H9 (cell line): ENCODE measurements around the gene GGA1. TPM values are rescaled to one million over a fixed set of nuclear protein-coding genes. Genes with fewer than 3 reads are reported as not detected.

ENCODE experiments used
- DNase-seq: peaks from one replicate; pipeline ENCODE4 v3.0.0-alpha.2; 2017
- H2AFZ ChIP-seq: one replicate; pipeline ENCODE4 v1.6.1; 2013; ENCODE audit warnings: mild to moderate bottlenecking, low read length, control low read depth, moderate library complexity
- H2AK5ac ChIP-seq: 2 replicates; pipeline ENCODE4 v1.6.1; 2013; ENCODE audit warnings: low read length, control low read depth, mixed read lengths; ENCODE audit not compliant: insufficient read length
- H2BK120ac ChIP-seq: one replicate; pipeline ENCODE4 v1.6.1; 2013; ENCODE audit warnings: low read depth, mild to moderate bottlenecking, low read length, control low read depth, inconsistent platforms; ENCODE audit not compliant: poor library complexity, severe bottlenecking
- H2BK12ac ChIP-seq: 2 replicates; pipeline ENCODE4 v1.6.1; 2013; ENCODE audit warnings: low read length, control low read depth, mixed read lengths, low read depth; ENCODE audit not compliant: insufficient read length
- H2BK15ac ChIP-seq: 2 replicates; pipeline ENCODE4 v1.6.1; 2013; ENCODE audit warnings: low read depth, low read length, control low read depth
- H2BK20ac ChIP-seq: one replicate; pipeline ENCODE4 v1.6.1; 2013; ENCODE audit warnings: low read depth, mild to moderate bottlenecking, low read length, control low read depth, inconsistent platforms; ENCODE audit not compliant: poor library complexity, severe bottlenecking
- H2BK5ac ChIP-seq: 2 replicates; pipeline ENCODE4 v1.6.1; 2013; ENCODE audit warnings: low read length, control low read depth, mixed read lengths; ENCODE audit not compliant: insufficient read length
- H3K14ac ChIP-seq: 2 replicates; pipeline ENCODE4 v1.6.1; 2013; ENCODE audit warnings: low read length, control low read depth; ENCODE audit not compliant: insufficient read depth
- H3K18ac ChIP-seq: 2 replicates; pipeline ENCODE4 v1.6.1; 2013; ENCODE audit warnings: low read depth, mild to moderate bottlenecking, mixed read lengths, low read length, control low read depth; ENCODE audit not compliant: insufficient read length
- H3K23ac ChIP-seq: 2 replicates; pipeline ENCODE4 v1.6.1; 2013; ENCODE audit warnings: low read length, control low read depth, mixed read lengths, low read depth; ENCODE audit not compliant: insufficient read length
- H3K23me2 ChIP-seq: 2 replicates; pipeline ENCODE4 v1.6.1; 2013; ENCODE audit warnings: low read depth, mild to moderate bottlenecking, mixed read lengths, low read length, control low read depth; ENCODE audit not compliant: insufficient read length, poor library complexity, severe bottlenecking
- H3K27ac ChIP-seq: 2 replicates; pipeline ENCODE4 v1.5.1; 2013; ENCODE audit warnings: low read length, control low read depth, mixed read lengths, low read depth; ENCODE audit not compliant: insufficient read length
- H3K27me3 ChIP-seq: 2 replicates; pipeline ENCODE4 v1.6.1; 2013; ENCODE audit warnings: low read length, control low read depth, inconsistent platforms; ENCODE audit not compliant: insufficient read depth
- H3K4ac ChIP-seq: 2 replicates; pipeline ENCODE4 v1.6.1; 2013; ENCODE audit warnings: low read depth, mild to moderate bottlenecking, control low read depth, inconsistent platforms, low read length, moderate library complexity
- H3K4me1 ChIP-seq: 2 replicates; pipeline ENCODE4 v1.6.1; 2013; ENCODE audit warnings: low read length, control low read depth, inconsistent platforms; ENCODE audit not compliant: insufficient read depth
- H3K4me2 ChIP-seq: 2 replicates; pipeline ENCODE4 v1.6.1; 2013; ENCODE audit warnings: low read length, control low read depth, mixed read lengths; ENCODE audit not compliant: insufficient read length, insufficient read depth
- H3K56ac ChIP-seq: 2 replicates; pipeline ENCODE4 v1.6.1; 2013; ENCODE audit warnings: low read depth, mild to moderate bottlenecking, mixed read lengths, low read length, control low read depth; ENCODE audit not compliant: insufficient read length
- H3K79me1 ChIP-seq: 2 replicates; pipeline ENCODE4 v1.6.1; 2013; ENCODE audit warnings: low read depth, mild to moderate bottlenecking, moderate library complexity, low read length, control low read depth, inconsistent platforms; ENCODE audit not compliant: insufficient read depth, poor library complexity, severe bottlenecking
- H3K79me2 ChIP-seq: 2 replicates; pipeline ENCODE4 v1.6.1; 2013; ENCODE audit warnings: low read length, control low read depth, inconsistent platforms; ENCODE audit not compliant: insufficient read depth
- H3K9ac ChIP-seq: 2 replicates; pipeline ENCODE4 v1.6.1; 2013; ENCODE audit warnings: low read length, control low read depth, mixed read lengths; ENCODE audit not compliant: insufficient read length; ENCODE audit errors: extremely low read depth
- H3K9me3 ChIP-seq: one replicate; pipeline ENCODE4 v1.6.1; 2013; ENCODE audit warnings: low read depth, low read length, inconsistent platforms; ENCODE audit not compliant: control insufficient read depth
- H3T11ph ChIP-seq: one replicate; pipeline ENCODE4 v1.6.1; 2013; ENCODE audit warnings: mild to moderate bottlenecking, low read length, control low read depth, inconsistent platforms
- H4K20me1 ChIP-seq: one replicate; pipeline ENCODE4 v1.6.1; 2013; ENCODE audit not compliant: control insufficient read depth, insufficient read length, insufficient read depth
- H4K5ac ChIP-seq: 2 replicates; pipeline ENCODE4 v1.6.1; 2013; ENCODE audit warnings: low read depth, mild to moderate bottlenecking, mixed read lengths, low read length, control low read depth; ENCODE audit not compliant: insufficient read length
- H4K8ac ChIP-seq: replicated peaks from 2 replicates; pipeline ENCODE4 v1.6.1; 2013; ENCODE audit warnings: low read length, control low read depth, mixed read lengths, low read depth; ENCODE audit not compliant: insufficient read length
- H4K91ac ChIP-seq: 2 replicates; pipeline ENCODE4 v1.6.1; 2013; ENCODE audit warnings: low read depth, mild to moderate bottlenecking, moderate library complexity, mixed read lengths, low read length, control low read depth; ENCODE audit not compliant: insufficient read length
- H3K27ac Mint-ChIP-seq, 3 experiments: 2 replicates in 2 of 3; 3 replicates in 1 of 3; pipeline ENCODE4 v1.8.0; 2020 to 2021; ENCODE audit warnings: mixed read lengths in 3 of 3, mild to moderate bottlenecking in 1 of 3, moderate library complexity in 1 of 3
- H3K27me3 Mint-ChIP-seq: 2 replicates; pipeline ENCODE4 v1.8.0; 2021; ENCODE audit warnings: low read depth, mild to moderate bottlenecking, moderate library complexity, mixed read lengths
- H3K36me3 Mint-ChIP-seq, 3 experiments: 2 replicates in 2 of 3; 3 replicates in 1 of 3; pipeline ENCODE4 v1.8.0; 2020 to 2021; ENCODE audit warnings: low read depth in 3 of 3, mixed read lengths in 3 of 3; ENCODE audit not compliant: insufficient read depth in 1 of 3
- H3K4me1 Mint-ChIP-seq, 2 experiments: 2 replicates each; pipeline ENCODE4 v1.8.0; 2020; ENCODE audit warnings: mixed read lengths in 2 of 2
- H3K4me3 Mint-ChIP-seq, 2 experiments: 2 replicates in 1 of 2; 3 replicates in 1 of 2; pipeline ENCODE4 v1.8.0; 2020 to 2021; ENCODE audit warnings: mild to moderate bottlenecking in 2 of 2, mixed read lengths in 2 of 2, moderate library complexity in 1 of 2
- H3K9me3 Mint-ChIP-seq, 2 experiments: 2 replicates in 1 of 2; 3 replicates in 1 of 2; pipeline ENCODE4 v1.8.0; 2020; ENCODE audit warnings: mild to moderate bottlenecking in 2 of 2, mixed read lengths in 2 of 2, moderate library complexity in 1 of 2
- WGBS: extraction: QIAGEN DNeasy Blood & Tissue Kit; methylation state at CpG from one replicate; pipeline ENCODE4 v1.1.7; 2013; ENCODE audit warnings: missing lambda C conversion rate, low lambda C conversion rate, mixed read lengths; ENCODE audit not compliant: insufficient read length; ENCODE audit errors: extremely low coverage; 5-methylcytosine and 5-hydroxymethylcytosine counted together
- total RNA-seq: library from RNA; stranded (reverse); gene quantifications from 2 replicates; pipeline ENCODE4 v1.2.1, GENCODE V29; 2021
- TF ChIP-seq, protein P1 (sequence below): fragments of 200-600 bp; sonication (generic); conservative IDR thresholded peaks from 3 replicates; pipeline ENCODE4 v1.8.0; 2021; ENCODE audit warnings: antibody characterized with exemption, mild to moderate bottlenecking

GGA1 gene
- total RNA-seq, 1 experiment from 2014 or later = 61.7 TPM

DNA sequence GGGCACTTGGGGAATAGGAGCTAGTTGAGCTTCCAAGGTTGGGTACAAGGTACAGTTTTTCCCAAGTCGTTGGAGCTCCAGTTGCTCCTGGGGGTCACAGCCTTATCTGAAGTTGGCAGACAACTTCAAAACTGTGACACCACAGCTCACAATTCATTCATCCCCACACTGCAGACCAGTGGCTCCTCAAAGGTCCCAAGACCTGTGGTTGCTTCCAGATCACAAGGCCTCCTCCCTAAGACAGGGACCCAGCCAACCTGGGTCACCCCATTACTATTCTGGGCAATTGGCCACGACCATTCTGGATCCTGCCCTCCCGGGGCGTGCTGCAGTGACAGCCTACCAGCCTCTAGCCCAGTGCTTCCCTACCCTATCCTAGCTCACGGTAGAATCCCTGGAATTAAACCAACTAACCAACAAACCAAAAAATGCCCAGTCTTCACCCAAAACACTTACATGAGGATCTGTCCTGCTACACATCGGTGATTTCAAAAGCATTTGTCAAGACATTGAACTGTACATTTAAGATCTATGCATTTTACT lies 49.0 kb downstream of the GGA1 start:
- Histone ChIP-seq H2AFZ (peak overlapping the region; percentile 89), H3K4ac (no peak overlapping the region), H2BK120ac (no peak overlapping the region), H3K18ac (no peak overlapping the region), H3K79me1 (peaks cover 8% of the 10 kb centered on the region), H3K4me1 (peaks cover 2% of the 10 kb centered on the region; the same call in 1 of the 2 replicates), H3T11ph (no peak overlapping the region), H3K23me2 (peaks cover 7% of the 10 kb centered on the region), H3K14ac (no peak overlapping the region), H4K20me1 (no peaks in the 10 kb centered on the region), H3K9me3 (no peaks in the 10 kb centered on the region), H4K5ac (no peak overlapping the region), H4K91ac (no peak overlapping the region), H3K23ac (no peak overlapping the region), H3K79me2 (peaks cover 22% of the 10 kb centered on the region; the same call in 1 of the 2 replicates), H3K4me2 (peak overlapping the region; percentile 86), H2BK20ac (no peak overlapping the region), H3K27me3 (no peaks in the 10 kb centered on the region), H4K8ac (no peak overlapping the region), H2BK5ac (no peak overlapping the region), H2AK5ac (no peak overlapping the region), H3K56ac (no peak overlapping the region), H3K9ac (no peak overlapping the region), H2BK15ac (no peak overlapping the region), H3K27ac (peak overlapping the region; percentile 2), H2BK12ac (no peak overlapping the region)
- no peak for DNase-seq
- Mint-ChIP-seq H3K36me3 (peaks cover 5 to 27% (median 24%) of the 10 kb centered on the region in 3 experiments; a peak in 6 of 7 replicates), H3K9me3 (no peaks in the 10 kb centered on the region; a peak in 1 of 5 replicates), H3K4me1 (peaks cover 22 to 23% of the 10 kb centered on the region in 2 experiments), H3K27ac (peak overlapping the region in 1 of 3 experiments; percentile 97; a peak in 4 of 7 replicates), H3K27me3 (no peaks in the 10 kb centered on the region), H3K4me3 (peak overlapping the region; percentile 82 to 89)
- no CpG with 5 or more reads among the region's 6 CpGs for WGBS
- TF ChIP-seq, protein P1, sequence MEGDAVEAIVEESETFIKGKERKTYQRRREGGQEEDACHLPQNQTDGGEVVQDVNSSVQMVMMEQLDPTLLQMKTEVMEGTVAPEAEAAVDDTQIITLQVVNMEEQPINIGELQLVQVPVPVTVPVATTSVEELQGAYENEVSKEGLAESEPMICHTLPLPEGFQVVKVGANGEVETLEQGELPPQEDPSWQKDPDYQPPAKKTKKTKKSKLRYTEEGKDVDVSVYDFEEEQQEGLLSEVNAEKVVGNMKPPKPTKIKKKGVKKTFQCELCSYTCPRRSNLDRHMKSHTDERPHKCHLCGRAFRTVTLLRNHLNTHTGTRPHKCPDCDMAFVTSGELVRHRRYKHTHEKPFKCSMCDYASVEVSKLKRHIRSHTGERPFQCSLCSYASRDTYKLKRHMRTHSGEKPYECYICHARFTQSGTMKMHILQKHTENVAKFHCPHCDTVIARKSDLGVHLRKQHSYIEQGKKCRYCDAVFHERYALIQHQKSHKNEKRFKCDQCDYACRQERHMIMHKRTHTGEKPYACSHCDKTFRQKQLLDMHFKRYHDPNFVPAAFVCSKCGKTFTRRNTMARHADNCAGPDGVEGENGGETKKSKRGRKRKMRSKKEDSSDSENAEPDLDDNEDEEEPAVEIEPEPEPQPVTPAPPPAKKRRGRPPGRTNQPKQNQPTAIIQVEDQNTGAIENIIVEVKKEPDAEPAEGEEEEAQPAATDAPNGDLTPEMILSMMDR = no peak
